Measurements from ENCODE around the gene CGN.

The CGN gene

DNA sequence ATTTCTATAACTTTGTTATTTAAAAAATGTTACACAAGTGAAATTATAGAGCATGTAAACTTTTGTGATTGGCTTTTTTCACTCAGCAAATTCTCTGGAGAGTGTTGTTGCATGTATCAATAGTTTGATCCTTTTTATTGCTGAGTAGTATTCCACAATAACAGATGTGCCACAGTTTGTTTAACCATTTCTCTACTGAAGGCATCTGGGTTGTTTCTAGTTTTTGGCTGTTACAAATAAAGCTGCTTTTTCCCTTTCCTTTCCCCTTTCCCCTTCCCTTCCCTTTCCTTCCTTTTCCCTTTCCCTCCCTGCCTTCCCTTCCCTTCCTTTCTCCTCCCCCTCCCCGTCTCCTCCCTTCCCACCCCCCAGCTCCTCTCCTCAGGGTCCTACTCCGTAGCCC is 44.9 kb downstream of the CGN start:
- no peak for DNase-seq

DNA sequence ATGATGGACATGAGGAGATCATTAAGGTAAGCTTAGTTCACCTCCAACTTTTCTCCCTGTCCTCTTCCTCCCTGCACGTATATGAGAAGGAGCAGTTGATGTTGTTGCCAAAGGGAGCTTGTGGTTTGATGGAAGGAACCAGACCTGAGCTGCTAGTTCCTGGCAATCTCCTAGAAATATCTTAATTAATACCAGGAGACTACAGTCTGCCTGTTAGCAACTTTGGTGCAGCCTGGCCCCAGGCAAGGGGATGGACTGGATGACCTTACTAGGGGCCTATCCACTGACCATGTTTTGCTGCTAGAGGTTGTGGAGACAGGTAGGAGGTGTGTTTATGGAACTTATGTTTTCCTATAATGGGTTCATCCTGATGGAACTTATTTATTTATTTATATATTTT is 51.5 kb downstream of the CGN start:
- DNase-seq, result no peak

DNA sequence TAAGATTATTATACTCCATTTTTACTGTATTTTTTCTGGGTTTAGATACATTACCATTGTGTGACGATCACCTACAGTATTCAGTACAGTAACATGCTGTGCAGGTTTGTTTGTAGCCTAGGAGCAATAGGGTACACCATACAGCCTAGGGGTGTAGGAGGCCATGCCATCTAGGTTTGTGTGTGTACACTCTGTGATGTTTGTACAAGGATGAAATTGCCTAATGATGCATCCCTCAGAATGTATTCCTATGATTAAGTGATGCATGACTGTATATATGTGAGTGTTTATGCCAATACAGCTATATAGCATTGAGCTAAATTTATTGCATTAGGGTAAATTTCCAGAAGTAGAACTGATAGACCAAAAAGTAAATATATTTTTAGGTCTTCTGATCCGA is 52.2 kb downstream of the CGN start:
- no peak for DNase-seq

DNA sequence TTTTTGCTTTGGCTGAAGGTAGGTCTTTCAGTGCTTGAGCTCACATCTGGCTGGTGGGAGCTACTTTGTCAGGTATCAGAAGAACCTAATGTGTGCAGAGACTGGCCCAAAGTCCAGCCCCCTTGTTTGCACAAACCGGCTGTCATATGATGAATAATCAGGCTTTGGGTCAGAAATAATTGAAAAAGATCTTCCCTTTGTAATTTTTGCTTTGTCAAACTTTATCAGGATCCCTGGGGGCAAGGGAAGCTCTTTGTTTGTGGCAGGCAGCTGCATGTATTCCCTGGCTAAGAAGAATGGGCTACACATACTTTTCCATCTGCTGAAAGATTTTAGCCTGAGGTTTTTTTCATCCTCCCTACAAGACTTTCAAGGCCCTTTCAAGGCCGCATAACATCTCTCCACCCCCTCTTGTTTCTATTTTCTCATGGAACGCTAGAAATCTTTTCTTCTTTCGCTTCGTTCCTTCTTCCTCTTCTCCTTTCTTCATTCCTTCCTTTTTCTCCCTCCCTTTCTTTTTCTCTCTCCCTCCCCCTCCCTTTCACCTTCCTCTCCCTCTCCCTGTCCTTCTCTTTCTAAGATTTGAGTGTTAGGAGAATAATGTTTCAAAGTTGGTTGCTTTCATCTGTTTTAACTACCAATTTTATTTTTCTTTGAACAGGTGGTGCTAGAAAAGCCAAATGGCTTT is 54.5 kb downstream of the CGN start:
- no peak for DNase-seq

DNA sequence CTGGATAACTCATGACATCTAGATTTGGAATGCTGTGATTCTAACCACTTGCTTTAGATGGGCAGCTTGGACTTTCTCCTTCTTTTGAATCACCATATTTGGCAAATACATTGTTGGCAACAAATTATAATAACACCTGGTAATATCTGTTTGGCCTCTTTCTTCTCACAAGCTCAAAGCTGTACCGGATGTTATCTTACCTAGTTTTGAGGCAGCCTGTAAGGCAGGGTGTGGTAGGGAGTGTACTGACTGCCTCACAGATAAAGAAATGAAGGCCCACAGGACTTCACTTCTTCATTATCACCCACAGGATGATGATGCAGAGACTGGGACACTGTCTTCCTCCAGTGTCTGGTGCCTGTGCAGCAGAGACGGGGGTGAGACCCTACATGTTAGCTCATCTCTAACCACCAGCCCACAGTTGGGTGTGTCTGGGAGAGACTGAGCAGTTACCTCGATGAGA is 57.5 kb downstream of the CGN start:
- no peak for DNase-seq

DNA sequence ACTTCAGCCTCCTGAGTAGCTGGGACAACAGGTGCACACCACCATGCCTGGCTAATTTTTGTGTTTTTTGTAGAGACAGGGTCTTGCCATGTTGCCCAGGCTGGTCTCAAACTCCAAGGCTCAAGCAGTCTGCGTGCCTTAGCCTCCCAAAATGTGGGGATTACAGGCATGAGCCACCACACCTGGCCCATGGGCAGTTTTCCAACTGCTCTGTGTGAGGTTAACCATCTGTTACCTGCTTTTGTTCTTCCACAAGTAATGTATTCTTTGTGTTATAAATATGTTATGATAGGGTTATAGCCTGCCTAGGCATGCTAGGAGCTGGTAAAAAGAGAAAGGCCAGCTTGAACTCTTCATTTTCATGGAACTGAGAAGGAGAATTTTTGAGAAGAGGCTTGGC is 59.6 kb downstream of the CGN start:
- no peak for DNase-seq

DNA sequence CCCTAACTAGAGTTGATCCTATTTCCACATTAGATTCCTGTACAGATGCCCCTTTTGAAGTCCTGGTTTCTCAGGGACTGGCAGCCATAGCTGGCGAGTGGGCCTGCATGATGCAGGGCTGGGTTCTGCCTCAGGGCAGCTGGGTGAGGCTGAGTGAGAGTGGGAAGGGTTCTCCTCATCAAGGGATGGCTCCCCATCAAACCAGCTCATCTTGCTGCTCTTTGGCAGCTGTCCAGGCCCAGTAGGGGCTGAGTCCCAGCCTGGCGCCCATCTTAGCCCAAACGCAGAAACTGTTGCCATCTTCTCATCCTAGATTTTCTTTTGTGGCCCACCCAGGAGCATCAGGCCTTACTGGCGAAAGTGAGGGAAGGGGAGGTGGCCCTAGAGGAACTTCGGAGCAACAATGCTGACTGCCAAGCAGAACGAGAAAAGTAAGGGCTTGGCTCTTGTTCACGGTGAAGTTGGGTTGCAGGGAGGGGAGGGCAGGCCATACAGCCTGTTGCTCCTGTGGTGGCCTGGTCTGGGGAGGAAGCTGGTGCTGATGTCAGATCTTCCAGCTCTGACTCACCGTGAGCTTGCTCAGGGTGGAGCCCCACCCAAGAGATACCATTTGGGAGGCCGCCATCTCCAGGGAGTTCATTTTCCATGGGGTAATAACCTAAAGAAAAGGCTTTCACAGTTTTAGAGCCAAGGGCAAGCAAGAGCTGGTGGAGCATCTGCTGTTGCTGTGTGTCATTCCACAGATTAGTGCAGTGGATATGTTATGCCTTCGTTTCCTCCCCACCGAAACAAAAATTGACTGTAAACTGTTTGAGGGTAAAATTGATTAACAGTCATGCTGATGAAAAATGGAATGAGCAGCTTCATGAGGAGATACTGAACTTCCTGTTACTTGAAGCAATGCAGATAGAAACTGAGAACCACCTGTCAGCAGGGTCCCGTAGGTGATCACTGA is 63.7 kb downstream of the CGN start:
- DNase-seq, result no peak

DNA sequence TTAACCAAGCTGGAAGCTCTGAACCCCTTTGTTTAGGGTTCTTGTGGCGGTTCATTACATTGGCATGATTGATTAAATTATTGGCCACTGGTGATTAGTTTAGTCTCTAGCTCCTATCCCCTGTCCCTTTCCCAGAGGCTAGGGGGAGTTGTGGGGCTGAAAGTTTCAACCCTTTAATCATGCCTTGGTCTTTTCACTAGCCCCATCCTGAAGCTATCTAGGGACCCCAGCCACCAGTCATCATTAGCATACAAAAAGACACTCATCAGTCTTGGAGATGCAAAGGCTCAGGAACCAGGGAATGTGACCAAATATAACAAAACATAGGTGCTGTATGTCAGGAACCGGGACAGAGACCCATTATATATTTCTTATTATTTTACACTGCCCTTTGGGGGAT is 66.0 kb downstream of the CGN start:
- no peak for DNase-seq

DNA sequence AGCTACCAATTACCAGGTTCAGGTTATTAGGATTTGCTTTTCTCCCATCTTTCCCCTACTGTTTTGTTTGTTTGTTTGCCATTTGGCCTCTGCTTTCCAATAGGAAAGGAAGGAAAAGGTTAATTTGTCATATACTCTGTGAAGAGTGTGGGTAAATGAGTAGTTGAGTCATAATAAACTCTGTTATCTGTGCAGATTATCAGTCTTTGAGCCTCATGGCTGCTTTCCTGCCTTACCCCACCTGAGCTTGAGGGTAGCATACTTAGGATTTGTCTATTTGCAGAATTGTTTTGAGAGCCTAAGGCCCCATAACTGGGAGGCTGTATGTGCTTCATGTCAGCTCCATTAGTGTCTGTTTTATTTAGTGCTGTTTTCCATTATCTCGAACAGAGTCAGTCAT is 67.8 kb downstream of the CGN start:
- no peak for DNase-seq

DNA sequence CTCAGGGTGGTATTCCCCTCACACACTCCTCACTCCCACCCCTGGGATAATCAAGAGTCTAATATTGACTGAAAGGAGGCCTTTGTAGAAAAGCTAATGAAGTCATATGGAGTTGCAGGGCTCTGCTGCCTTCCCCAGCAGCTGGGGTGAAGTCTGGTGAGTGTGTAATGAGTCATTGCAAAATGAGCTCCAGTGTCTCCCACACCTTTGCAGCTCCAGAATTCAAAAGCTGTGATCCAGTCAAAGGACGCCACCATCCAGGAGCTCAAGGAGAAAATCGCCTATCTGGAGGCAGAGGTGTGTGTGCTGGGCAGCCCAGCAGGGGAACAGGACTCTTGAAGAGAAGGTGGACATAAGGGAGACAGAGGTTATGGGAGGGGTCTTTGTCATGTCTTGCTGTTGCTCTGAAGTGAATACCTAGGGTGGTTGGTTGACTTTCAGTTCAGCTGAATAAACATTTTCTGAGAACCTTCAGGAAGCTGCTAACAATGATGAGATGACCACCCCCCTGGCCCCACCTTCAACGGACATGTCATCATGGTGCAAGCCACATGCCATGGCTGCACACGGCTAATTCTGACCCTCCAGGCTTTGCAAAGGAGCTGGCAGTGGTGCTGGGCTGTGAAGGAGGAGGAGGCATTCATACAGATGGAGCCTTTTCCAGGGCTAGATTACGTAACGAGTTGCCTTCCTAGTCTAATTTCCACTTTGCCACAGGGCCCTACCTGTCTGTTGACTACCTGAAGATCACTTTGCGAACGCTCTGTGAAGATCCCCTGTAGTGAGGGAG is 68.4 kb downstream of the CGN start:
- no peak for DNase-seq

DNA sequence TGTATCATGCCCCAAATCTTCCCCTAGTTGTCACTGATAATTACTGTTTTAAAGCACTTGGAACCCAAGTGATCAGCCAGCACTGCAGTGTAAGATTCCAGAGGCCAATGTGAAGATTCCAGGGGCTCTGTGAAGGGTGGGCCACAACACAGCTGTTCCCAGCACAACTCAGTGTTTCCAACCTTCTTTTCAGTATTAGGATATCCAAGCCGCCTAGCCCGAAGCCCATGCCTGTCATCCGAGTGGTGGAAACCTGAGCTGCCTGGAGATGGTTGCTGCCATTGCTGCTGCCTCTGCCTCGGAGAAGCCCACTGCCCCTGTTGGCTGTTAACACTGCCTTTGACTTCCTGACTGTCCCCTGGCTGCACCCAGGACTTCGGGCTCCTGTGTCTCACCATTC is 70.3 kb downstream of the CGN start:
- DNase-seq, result no peak

DNA sequence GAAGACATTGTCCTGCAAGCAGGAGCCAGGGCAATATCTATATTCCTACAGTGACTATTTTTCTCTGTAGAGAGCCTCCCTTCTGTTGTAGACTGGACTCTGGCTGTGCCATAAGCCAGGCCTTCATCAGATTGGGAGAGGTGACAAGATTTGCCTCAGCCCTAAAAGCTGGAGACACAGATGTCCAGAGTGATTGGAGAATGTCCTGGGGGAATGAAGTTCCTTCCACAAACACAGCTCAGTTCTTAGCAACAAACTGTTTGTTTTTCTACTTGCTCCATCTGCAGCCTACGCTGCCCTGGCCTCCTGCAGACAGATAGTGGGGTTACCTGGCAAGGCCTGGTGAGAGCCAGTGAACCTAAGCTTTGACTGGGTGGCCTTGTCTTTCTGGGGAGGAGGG is 70.7 kb downstream of the CGN start:
- no peak for DNase-seq

DNA sequence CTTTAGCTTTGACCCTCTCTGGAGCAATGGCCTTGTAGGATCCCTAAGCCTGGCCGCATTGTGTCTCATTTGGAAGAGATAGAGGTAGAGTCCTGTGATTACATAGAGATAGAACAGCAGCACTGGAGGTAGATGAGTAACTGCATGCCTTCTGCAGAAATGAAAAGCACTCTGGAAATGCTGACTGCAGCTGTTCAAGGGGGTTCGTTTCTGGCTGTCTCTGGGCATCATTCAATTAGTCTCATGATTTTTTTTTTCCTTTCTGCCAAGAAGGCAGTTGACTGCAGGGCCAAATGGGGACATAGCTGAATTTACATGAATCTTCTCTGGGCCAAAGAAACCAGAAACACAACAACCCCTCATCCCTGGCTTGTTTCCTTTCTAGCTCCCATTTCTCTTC is 72.6 kb downstream of the CGN start:
- no peak for DNase-seq

DNA sequence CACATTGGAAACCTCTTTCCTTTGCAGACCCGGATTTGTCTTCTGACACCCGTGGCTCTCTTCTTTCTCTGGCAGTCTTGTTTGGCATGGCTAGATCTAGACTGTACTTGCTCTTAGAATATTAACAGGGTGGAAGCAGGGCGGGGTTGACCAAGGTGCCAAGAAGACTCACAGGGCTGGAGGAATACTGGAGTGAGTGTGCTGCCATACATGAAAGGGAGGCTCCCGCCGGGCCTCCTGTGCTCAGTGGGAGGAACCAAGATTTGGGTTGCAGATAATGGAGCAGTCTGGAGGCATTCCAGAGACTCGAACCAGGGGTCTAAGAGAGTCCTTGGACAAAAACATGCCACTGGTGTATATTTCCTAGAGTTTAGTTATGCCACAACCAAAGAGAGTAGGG is 73.1 kb downstream of the CGN start:
- no peak for DNase-seq

DNA sequence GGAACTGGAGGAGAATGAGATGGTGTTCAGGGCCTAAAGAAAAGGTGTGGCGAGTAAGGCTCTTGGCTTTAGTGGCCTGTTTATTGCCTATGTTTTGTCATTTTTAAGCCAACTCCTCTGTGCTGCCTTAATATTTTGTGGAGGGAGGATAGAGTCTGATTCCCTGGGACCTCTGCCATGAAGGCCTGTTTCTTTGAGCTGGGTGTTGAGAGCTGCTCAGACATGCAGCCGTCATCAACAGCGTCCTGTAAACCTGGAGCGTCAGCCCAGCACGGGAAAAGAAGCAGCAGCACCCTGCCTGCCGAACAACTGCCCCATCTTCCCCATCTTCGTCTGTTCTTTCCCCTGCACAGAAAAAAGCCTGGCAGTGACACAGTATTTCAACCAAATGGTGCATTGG is 73.6 kb downstream of the CGN start:
- DNase-seq, result no peak

DNA sequence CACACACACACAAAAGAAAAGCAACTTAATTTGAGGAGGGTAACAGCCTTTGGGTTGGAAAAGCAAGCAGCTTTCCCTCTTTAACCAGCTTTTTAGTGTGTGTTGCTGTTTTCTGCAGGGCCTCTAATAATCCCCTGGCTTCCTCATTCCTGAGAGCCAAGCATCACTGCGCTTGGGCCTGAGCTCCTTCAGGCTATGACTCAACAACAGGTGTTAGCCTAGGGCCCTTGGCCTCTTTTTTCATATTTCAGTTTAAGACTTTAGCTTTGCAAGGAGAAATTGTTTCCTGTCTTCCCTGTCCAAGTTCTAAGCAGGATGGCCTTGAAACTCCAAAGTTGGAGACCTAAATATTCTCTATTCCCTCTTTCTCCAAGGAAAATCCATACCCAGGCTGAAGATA is 74.4 kb downstream of the CGN start:
- no peak for DNase-seq

Measured in activated naive CD4-positive, alpha-beta T cell (primary cell).